HG02678 (cell line): ENCODE measurements around the gene SNRPD3.
A peak's percentile ranks its signal among the peaks of the same experiment; 100 is the strongest.
"Not testable (repeated sequence)": the region's sequence is repeated elsewhere in the genome, so short reads cannot be mapped to it uniquely, and the experiment has no call there.

Source experiments
- ATAC-seq: cut with Tn5 transposase; IDR thresholded peaks from one replicate; pipeline ENCODE4 v1.9.1; 2021; ENCODE audit warnings: mild to moderate bottlenecking, moderate library complexity; ENCODE audit not compliant: unreplicated experiment

Gene SNRPD3

DNA sequence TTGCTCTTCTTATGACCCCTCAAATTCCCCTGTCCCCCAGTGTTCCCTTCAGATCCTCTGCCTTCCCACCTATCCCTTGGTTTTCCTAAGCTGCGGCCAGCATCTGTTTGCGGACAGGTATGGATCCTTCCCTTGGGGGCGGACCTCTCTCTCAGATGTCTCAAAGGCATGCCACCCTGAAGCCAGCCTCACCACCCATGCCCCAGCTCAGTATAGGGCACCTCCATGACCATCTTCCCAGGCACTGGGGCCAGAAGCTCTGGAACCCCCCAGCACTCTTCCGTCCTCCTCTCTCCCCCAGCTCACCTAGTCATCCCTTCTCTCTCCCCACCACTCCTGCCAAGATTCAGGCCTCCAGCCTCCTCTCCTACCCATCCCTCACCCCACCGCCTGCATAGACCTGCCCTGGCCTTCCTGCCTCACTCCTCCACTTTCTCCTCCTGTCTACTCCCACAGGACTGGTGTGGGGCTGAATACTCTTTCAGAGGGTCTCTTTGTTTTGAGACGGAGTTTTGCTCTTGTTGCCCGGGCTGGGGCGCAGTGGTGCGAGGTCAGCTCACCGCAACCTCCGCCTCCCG is 34.9 kb downstream of the SNRPD3 start:
- no peak for ATAC-seq

DNA sequence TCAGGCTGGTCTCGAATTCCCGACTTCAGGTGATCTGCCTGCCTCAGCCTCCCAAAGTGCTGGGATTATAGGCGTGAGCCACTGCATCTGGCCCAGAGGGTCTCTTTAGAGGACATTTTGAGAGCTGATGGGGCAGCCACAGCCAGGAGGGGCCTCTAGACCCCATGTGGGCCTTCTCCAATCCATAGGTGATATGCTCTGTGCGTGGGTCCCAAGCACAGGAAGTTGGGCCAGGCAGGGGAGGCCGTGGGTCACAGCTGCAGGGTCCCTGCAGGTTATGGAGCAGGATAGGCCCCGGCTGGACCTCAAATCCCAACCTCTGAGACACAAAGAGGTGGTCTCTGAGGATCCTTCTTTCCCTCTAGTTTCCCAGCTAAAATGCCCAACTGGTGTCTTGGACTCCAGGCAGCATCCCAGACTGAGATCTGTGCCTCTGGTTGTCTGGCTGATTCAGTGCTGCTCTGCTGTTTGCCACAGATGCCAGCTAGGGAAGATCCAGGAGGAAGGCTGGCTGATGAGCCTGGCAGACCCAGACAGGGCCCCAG is 35.6 kb downstream of the SNRPD3 start:
- ATAC-seq, result no peak

DNA sequence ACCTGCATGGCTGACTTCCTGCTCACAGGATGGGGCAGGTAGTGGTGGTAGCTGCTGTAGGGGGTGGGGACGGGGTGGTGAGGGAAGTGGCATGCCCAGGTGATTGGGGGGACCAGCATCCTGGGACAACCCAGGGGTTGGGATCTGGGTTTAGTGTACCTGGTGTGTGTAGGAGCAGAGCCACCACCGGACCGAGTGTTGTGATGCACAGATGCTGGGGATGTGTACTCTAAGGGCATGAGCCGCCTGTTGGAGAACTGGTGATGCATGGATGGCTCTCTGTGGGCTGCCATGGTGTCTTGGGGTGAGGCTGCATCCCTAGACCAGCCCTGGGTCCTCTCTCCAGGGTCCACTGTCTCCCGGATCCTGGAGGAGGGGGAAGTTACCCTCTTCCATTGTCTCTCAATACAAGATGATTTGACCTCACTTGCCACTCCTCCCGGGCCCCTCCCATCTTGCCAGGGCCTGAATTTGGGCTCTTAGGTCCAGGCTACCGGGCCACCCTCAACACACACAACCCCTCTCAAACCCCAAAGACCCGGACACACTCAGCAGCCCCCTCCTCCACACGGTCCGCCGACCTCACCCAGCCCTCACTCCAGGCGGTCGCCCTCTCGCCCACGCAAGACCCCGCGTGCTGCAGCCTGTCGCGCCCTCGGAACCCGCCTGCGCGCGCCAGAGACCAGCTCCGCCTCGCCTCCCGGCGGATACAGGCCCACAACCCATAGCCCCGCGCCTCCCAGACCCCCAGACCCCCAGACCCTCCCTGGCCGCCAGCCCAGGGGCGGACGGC is 36.5 kb downstream of the SNRPD3 start:
- peak; percentile 22 for ATAC-seq

DNA sequence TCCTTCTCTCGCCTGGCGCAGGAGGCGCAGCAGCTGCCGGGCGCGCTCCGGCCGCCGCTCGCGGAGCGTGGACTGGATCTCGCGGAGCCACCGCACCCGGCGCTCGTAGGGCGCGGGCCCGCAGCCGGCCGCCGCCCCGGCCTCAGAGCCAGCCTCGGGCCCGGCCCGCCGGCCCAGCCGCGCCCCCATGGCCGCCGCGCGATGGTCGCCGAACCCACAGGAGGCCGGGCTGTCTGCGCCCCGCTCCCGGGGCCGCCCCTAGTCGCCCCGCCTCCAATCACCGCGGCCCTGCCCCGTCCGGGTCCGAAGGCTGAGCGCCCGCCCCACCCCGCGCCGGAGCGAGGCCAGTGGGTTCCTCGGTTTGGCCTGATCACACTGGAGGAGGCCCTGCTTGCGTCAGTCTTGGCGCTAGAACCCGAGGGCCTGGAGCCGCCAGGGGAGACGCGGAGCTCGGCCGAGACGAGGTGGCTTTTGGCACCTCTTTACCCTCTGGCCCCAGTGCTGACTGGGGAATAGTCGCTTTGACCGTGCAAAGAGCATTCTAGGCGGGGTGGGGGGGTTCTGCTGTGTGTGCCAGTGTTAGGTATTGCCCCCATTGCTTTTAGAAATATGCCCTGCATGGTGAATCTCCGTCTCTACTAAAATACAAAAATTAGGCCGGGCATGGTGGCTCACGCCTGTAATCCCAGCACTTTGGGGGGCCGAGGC is 37.2 kb downstream of the SNRPD3 start, which contains the start of gene LRRC75B:
LRRC75B (minus strand) TSS at position 223 of the 708 bp plus-strand sequence; CDS start at position 189, 34 bp downstream.
- ATAC-seq, result peak; percentile 88

DNA sequence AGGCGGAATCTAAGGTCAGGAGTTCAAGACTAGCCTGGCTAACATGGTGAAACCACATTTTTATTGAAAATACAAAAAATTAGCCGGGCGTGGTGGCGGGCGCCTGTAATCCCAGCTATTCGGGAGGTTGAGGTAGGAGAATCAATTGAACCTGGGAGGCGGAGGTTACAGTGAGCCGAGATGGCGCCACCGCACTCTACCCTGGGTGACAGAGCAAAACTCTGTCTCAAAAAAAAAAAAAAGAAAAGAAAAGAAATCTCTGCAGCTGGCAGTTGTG is 37.7 kb downstream of the SNRPD3 start:
- not testable (repeated sequence) for ATAC-seq

DNA sequence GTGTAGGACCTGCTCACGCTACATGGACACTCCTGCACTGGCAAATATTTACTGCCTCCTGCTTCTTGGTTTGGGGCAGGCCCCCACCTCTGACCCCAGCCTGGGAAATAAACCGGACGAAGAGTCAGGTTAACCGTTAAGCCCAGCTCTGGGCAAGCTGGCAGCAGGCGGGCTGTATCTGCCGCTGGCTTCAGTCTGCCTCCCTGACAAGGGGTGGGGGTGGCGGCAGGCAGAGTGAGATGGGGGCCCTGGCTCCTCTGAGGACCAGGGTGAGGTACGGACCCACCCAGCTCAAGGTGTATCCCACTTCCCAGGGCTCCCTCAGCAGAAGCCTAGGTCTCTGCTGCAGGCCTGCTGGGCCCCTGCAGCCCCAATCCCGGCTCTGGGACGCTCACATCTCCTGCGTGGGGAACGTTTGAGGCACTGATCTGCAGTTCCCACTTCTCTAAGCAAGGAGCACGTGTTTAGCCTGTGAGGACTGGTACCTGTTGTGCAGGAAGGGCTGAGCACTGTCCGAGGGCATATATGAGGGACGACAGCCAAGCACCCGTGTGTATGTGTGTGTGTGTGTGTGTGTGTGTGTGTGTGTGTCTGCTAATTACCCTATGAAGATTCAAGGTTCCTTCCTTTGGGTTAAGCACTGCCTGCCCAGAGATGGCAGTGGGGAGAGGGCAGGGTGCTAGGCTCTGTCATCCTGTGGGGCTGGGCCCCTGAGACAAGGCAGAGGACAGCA is 38.2 kb downstream of the SNRPD3 start:
- no peak for ATAC-seq

DNA sequence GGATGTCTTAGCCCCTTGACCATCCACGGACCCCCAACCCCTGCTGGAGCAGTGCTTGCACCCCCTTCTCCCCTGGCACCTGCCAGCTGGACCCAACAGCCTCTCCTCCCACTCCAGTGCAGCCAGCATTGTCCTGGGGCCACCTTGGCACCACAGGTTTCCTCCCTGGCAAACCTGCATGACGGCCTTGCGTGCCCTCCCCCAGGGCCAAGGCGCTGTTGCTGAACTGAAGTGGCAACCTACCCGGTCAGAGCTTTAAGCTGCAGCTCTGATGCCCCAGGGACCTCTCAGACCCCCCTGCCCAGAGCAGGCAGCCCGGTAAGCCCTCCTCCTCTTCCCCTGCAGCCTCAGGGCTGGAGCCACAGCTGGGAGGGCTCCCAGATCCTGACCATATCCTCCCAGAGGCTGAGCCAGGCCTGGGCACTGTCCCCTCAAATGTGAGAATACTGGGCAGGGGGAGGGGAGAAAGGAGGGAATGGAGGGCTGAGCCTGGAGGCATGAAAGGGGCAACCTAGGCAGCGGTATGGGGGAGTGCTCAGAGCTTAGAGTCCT is 38.8 kb downstream of the SNRPD3 start:
- no peak for ATAC-seq

DNA sequence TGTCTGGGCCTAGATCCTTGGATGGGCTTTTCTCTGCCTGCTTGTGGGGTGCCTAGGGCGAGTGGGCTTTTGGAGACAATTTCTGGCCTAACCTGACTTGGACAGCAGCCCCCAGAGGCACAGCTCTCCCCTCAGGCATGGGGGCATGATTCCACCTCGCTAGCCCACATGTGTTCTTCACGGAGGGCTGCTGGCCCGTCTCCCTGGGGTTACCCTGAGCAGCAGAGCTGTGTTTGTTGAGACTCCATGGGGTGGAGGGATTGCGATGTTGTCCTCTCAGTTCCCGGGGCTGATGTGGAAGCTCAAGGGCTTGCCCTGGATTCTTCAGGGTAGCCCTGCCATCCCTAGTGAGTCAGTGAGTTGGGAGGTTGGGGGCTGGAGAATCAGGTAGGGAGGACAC is 39.4 kb downstream of the SNRPD3 start:
- ATAC-seq, result no peak

DNA sequence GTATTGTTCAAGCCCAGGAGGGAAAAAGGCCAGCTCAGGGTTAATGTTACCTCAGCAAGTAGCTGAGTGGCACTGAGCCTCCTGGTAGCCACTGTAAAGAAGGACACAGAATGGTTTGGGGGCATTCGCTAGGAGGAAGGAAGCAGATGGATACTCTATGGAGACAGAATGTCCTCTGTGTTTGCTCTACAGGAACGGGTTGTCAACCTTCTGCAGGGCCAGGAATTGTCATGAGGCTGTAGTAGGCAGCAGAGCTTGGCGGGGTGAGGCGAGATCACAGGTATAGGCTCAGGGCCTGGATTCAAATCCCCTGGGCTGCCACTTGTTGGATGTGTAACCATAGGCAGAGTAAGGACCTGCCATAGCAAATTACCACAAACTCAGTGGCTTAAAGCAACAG is 40.1 kb downstream of the SNRPD3 start:
- no peak for ATAC-seq

DNA sequence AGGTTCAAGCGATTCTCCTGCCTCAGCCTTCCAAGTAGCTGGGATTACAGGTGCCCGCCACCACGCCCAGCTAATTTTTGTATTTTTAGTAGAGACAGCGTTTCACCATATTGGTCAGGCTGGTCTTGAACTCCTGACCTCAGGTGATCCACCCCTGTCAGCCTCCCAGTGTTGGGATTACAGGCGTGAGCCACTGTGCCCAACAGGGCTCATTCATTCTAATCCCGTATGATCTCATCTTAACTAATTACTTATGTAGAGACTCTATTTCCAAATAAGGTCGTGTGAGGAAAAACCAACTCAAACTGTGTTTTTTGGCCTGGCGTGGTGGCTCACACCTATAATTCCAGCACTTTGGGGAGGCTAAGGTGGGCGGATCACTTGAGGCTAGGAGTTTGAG is 41.3 kb downstream of the SNRPD3 start:
- not testable (repeated sequence) for ATAC-seq

DNA sequence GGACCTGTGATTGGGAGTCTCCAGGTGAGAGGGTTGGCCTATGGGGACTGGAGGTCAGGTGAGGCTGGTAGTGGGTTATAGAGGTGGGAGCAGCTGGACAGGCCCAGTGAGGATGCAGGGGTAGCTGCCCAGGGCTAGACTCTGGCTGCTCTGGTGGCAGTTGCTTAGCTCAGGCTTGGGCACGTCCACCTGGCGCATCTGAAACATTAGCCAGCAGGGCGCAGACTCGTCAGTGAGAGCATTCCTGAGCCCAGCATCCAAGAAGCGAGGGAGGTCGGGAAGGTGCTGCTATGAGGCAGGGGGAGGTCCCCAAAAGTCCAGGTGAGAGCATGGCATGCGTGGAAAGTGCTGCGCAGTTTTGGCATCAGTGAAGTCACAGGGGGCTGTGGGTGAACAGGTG is 43.7 kb downstream of the SNRPD3 start:
- no peak for ATAC-seq

DNA sequence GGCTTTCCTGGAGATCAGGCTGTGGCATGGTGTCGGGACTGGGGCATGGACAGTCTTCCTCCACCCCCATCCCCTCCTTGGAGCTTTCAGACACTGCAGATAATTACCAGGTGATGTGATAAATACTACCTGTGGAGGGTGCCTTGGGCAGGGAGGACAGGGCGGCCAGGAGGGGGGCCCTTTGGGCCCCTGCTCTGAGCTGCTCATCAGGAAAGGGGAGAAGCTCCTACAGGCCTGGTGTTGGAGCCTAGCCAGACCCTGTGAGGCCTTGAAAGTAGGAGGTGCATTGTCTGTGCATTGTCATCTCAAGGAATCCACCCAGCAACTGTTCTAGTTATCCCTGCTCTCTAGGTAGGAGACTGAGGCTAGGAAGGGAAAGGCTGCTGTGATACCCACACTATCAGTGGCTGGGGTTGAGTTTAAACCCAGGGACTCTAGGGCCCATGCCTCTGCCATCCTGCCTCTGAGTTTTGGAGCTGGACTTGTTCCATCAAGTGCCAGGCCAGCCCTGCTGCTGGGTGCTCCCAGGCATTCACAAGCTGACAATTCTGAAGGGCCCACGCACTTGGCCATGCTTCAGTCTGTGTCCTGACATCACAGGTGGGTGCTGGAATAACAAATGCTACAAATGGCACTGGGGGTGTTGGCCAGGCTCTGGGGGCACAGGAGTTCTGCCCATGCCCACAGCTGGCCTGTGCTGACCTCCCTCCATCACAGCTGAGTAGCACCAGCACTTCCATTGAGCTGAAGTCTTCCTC is 44.3 kb downstream of the SNRPD3 start:
- ATAC-seq, result not testable (repeated sequence)

DNA sequence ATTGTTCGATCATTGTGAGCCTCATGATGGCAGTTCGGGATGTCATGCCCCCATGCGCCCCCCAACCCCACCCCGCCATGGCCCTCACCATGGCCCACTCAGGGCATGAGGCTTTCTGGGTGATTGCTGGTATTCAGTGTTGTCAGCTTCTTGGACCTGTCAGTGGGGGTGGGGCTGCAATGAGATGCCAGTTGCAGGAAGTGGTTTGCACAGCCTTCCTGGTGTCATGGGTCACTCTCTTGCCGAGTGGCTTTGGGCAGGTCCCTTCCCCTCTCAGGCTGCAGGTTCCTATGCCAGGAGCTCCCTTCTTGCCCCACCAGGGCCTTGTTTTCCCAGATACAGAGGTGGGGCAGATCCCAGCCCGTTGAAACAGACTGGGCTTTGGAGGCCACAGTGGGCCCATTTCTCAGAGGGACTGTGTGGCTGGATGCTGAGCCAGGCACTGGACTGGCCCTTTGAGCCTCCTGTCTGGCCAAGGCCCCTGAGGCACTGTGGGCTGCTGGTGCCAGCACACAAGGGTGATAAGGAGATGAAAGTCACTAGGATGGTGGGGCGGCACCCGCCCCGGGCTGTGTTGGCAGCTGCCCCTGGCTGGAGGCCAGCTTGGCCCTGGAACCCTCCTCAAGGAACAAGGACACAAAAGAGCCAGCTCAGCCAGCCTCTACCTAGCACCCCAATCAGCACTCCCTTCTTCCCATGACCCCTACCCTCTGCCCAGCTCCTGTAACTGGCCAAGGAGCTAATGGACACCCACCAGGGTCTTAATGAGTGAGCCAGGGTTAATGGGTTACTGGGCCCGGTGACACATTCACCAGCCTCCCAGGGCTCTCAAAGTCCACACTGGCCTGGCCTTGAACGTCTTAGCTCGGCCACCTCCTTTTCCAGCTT is 45.7 kb downstream of the SNRPD3 start:
- ATAC-seq, result no peak

DNA sequence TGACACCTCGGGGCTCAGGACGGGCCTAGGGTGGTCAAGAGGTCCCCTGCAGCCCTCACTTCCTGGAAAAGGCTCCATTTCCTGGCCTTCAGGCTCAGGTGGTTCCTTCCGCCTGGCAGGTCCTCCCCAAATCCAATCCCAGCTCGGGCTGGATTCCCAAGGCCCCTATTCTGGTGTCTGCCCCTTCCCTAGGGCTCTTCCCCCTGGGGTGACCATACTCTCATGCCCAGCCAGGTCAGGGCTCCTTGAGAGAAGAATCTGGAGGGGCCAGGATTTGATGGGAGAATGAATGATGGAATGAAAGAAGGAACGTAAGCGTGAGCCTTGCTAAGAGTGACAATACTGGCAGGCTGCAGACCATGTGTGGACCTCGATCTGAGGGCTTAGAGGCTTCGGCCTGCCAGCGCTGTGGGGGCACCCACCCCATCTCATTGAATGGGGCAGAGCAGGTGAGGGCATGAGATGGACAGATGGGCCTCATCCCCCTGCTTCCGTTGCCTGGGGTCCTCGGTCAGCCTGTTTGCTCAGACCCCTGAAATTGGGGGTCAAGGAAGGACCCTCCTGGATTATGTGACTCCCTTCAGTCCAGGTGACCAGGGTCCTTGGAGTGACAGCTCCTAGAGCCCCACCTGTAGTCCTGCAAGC is 46.4 kb downstream of the SNRPD3 start:
- not testable (repeated sequence) for ATAC-seq

DNA sequence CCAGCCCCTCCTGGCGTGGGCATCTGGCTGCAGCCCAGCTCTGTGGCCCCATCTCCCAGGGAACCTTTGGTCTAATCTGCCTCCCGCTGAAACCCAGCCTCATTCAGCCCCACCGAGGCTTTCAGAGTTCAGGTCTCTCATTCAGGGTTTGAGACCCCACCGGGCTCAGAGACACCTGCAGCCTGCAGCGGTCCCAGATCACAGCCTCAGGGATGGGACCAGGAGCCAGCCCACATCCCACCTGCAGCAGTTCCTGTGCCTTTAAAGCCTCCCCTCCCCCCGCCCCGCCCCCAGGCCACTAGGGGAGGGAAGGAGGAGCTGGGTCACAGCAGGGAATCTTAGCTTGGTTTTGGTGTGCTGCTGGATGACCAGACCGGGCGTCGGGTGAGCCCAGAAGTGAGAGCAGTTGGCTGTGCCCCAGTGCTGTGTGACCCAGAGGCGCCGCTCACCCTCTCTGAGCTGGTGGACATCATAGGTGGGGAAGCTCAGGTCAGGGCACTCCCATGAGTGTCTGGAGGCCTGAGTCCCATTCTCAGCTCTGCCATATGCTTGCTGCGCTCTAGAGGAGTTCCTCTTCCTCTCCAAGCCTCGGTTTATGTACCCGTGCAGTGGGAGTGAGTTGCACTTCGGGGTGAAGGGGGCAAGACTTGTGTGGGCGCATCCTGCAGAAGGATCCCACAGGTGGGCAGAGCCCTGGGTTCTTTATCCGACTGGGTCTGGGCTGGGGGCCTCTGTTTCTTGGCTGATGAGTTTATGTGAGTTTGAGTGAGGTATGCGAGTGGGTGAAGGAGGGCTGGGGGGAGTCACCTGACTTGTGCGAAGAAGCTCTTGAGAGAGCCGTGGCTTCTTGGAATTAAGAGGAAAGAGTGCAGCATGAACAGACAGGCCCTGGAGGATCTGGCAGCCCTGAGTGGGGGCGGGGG is 47.3 kb downstream of the SNRPD3 start, which contains the start of gene GGT1:
GGT1 (plus strand) TSS at position 347 of the 923 bp plus-strand sequence. CDS start 7,889 bp downstream, outside the sequence.
- not testable (repeated sequence) for ATAC-seq

DNA sequence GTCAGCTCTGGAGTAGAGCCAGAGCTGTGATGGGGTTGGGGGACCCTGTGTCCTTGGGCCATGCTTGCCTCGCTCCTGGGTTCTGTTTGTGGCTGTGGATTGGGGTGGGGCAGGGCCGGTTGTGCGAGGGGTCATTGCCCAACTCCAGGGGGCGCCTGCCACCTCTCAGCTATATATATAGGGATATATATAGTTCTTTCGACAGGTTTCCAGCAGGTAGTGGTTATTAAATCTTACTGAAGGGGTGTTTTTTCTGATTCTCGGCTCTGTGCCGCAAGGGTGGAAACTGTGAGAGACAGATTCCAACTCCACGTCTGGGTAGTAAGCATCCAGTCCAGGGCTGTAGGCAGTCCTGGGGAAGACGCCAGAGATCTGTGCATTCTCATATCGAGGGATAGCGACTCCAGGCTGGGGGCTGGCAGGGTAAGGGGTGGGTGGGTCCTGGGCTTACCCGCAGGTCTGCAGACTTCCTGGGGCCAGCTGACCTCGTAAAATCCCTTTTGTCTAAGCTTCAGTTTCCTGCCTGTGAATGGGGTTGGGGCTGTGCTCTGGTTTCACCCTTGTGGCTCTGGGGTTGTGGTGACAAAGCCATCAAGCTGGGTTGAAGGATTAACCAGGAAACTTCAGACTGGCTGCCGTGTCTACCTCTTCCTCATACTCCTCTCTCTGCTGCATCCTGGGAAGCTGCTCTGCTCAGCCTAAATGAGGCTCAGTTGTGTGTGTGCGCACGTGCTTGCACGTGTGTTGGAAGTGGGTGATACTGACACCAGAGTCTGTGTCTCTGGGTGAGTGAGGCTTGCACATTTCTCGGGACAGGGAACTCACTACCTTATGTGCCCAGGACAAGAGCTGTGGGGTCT is 48.2 kb downstream of the SNRPD3 start:
- ATAC-seq, result not testable (repeated sequence)
